CD4-positive, alpha-beta T cell treated with Interleukin-17A for 1 hour (primary cell): ENCODE results near the gene FRAS1.
"Not testable (repeated sequence)": the region's sequence is repeated elsewhere in the genome, so short reads cannot be mapped to it uniquely, and the experiment has no call there.

Source experiments
- DNase-seq: peaks from one replicate; pipeline ENCODE4 v3.0.0-alpha.2; 2020

FRAS1 gene

DNA sequence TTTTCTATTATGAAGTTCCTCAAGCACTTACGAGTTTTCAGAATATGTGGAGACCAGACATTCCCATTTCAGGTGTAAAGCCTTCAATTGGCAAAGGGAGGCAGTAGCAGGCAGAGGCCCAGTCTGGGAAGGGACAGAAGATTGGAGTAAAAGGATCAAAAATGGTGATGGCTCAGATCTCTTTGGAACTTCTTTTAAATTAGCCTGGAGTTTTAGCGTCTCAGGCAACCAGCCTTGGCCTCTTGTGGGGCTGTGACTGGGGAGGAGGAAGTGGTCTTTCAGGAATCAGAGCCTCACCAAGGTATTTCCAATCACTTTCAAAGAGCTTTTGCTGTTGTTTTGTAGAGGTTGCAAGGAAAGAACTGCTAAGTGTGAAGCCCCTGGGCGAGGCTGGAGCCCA lies 239.1 kb downstream of the FRAS1 start:
- DNase-seq = no peak

DNA sequence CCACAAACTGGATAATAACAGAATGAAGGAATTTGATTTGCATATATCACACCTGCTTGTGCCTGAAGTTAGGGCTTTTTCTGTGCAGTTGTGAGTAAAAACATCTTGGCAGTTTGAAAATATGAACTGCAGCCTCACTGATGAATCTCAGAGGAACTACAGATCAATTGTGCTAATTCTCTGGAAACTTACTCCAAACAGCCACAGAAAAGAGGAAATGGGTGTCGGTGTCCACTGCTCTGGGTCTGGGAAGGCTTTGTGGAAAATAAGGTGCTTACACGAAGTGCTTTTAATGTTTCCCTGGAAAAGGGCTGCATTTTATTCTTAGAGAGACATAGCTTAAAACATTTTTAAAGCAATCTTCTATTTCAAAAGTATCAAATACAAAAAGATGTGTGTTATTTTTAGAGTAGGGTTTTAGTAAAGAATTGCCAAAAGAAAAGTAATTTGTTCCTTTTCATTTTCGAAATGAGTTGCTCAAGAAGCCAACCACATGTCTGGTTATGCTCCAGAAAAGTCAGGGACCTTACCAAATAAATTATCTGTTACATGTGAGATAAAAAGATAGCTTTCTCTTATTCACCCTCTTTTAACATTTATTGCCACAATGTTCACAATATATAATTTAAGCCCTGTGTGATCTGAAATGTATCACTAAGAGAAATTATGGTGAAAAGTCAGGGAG lies 240.1 kb downstream of the FRAS1 start:
- no peak for DNase-seq

DNA sequence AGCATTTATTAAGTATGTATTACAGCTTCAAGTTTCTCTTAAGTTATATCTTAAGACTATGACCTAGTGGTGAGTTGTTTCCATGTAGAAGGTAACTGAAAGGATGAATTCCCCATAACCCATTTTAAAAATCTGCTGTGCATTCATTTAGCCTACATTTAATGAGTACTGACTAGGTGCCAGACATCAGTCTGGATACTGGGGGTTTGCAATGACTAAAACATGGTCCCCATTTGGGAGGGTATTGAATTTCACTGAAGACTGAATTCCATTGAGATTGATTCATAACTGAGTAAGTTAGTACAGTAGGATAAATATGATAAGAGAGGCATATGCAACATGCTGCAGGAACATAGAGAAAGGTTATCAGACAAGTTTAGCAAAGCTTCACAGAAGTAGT lies 241.5 kb downstream of the FRAS1 start:
- DNase-seq = no peak

DNA sequence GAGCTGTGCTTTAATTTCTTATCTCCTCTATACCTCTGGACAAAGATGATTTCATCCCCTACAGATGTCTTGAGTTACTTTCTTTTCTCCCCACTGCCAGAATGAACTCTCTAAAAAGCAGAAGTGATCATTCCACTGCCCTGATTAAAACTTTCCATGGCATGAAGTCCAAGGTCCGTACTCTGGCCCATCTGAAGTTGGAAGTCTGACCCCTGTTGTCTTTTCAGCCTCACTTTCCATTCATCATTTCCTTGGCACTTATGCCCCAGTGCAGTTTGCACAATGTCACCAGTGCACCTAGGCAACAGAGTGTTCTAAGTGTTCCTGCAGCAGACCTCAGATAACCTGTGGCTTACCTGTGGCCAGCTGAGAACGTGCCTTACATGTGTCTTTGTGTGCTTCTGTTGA lies 242.4 kb downstream of the FRAS1 start:
- no peak for DNase-seq

- DNase-seq = not testable (repeated sequence)
These were observed 250.1 kb downstream of the FRAS1 start for GRCh38 chr4:78307263-78307662.

GRCh38 chr4:78308517-78308916 lies 251.4 kb downstream of the FRAS1 start:
- DNase-seq = no peak

GRCh38 chr4:78309352-78309751 lies 252.2 kb downstream of the FRAS1 start:
- DNase-seq = no peak

GRCh38 chr4:78310007-78310739 lies 253.1 kb downstream of the FRAS1 start:
- no peak for DNase-seq

DNA sequence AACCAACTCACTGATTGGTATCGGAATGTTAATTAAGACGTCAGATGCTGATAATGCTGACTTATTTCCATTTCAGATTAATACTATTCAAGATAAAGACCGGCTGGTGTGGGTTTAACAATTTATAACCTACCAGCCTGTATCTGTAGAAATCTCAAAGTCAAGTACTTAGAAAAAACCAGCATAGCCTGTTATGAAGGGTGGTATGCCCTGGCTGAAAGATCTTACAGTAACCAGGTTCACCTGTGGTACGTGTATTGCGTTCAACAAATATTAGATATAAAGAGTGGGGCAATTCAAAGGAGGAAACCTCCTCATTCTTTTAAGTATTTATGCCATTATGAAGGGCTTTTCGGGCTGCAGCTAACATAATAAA lies 253.6 kb downstream of the FRAS1 start:
- DNase-seq = no peak

GRCh38 chr4:78311306-78311705 lies 254.2 kb downstream of the FRAS1 start:
- no peak for DNase-seq

- DNase-seq = no peak
These were observed 256.0 kb downstream of the FRAS1 start for GRCh38 chr4:78312989-78313753.

GRCh38 chr4:78313754-78314120 lies 256.6 kb downstream of the FRAS1 start:
- DNase-seq = no peak

- no peak for DNase-seq
These were observed 261.0 kb downstream of the FRAS1 start for GRCh38 chr4:78318126-78318525.

GRCh38 chr4:78320349-78320935 lies 263.3 kb downstream of the FRAS1 start:
- DNase-seq = no peak

DNA sequence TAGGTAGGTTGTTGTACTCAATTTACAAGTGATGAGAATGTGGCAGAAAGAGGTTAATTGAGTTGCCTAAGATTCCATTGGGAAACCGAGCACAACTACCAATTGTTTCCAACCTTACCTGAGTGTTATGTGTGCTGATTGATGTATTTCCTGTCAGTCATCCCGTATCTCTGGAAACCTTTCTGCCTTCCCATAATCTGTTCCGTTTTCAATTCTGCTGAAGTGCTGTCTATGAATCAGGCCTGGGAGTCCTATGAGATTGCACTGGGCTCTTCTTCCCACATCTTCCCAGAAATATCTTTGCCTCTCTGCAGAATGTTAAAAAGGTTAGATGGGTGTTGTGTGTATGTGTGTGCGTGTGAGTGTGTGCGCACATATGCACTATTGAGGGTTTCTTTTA lies 264.9 kb downstream of the FRAS1 start:
- DNase-seq = no peak

- no peak for DNase-seq
These were observed 266.3 kb downstream of the FRAS1 start for GRCh38 chr4:78323439-78323838.

GRCh38 chr4:78324625-78325024 lies 267.5 kb downstream of the FRAS1 start:
- DNase-seq = no peak

DNA sequence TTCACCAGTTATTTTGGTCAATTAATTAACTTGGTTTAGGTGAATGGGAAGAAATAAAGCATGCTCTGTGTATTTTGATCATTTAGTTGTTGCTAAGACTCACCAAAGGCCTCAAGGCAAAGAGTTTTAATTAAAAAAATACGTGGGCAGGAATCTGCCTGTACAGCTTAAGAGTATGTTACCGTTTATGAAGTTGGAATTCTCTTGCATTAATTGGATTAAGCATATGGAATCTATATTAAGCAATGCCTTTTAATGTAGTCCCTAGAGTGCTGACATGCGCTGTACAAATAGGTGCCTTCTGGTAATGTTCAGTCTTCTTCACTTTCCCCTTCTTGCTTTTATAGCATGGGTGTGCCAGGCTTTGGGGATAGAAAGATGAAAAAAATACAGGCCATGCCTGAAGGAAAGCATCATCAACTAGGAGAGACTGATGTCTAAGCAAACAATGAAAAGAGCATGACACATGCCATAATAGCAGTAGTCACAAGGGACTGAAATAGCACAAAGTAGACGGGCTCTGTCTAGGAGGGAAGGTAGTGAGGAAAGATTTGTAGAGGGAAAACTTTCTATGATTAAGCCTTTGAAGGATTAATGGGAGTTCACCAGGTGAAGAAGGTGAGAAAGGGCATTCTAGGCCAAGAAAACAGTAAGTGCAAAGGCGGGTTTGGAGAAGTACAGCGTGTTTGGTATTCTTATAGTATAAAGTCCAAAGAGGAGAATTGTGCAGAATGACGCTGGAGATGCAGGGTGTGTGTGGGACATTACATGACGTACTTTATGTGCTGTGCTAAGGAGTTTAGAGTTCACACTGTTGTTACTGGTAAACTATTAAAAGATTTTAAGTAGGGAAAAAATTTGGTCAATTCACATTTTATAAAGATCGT lies 268.4 kb downstream of the FRAS1 start:
- no peak for DNase-seq

DNA sequence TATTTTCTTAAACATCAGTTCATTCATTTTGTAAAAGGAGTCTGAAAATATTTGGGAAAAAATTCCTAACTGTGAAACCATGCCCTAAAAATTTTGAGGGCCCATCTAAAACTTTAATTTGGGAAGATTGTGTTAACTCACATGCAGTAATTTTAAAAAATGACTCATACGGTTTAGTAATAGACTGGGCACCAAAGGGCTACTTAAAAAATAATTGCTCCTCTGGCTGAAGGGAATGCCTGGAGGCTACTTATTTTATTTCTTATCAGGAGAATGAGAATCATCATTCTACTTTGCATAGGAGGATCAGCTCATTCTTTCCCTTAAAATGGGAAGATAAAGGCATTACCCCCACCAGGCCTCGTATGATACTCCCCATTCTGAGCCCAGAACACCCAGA lies 271.5 kb downstream of the FRAS1 start:
- DNase-seq = not testable (repeated sequence)

DNA sequence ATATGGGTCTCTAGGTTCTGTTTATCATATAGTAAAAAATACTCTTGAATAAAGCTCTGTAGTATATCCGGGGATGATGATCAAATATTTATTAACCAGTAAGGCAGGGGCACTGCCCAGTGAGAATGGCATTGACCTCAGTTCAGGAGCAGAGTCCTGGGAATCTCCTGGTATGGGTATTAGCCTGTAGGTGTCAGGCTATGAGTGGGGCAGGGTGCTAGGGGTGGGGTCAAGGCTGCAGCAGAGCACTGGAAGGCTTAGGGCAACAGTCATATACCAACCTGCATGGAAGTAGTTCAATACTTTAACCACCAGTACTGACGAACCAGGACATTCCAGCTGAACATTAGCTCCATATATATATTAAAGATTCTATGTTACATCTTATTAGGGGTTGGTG lies 274.1 kb downstream of the FRAS1 start:
- DNase-seq = no peak

- DNase-seq = no peak
These were observed 274.8 kb downstream of the FRAS1 start for GRCh38 chr4:78331965-78332364.

GRCh38 chr4:78332976-78333375 lies 275.9 kb downstream of the FRAS1 start:
- no peak for DNase-seq
